Cardiac fibroblast (primary cell): ENCODE measurements around the gene CASP9.

Experiments
- DNase-seq, 2 donors: peaks; one replicate each; pipeline versions ENCODE4 v3.0.0 to v3.0.0-alpha.2; 2010; ENCODE audit warnings: low read depth in 2 of 2
- H3K4me3 ChIP-seq, 2 donors: replicated peaks in 1 of 2; 1 replicate in 1 of 2; 2 replicates in 1 of 2; pipeline ENCODE4 v1.5.1; 2011; ENCODE audit warnings: low read depth in 2 of 2, low read length in 2 of 2, mild to moderate bottlenecking in 2 of 2, moderate library complexity in 1 of 2
- TF ChIP-seq, protein P1 (sequence below): IDR thresholded peaks from one replicate; pipeline ENCODE4 v1.5.1; 2011; ENCODE audit warnings: low read depth, mild to moderate bottlenecking, low read length, inconsistent platforms

Gene CASP9

DNA sequence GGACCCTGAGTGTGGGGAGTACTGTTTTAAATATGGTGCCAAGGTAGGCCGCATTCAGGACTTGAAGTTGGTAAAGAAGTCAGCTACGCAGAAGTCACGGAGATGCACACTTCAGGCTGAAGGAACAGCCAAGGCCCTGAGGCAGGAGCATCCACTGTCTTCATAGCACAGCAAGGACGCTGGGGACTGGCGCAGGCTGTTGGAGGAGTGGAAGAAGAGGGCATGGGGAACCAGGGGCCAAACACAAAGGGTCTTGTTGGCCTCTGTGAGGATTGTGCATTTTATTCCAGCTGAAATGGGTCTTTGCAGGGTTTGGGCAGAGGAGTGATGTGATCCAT is 19.2 kb upstream of the CASP9 start:
- TF ChIP-seq, protein P1, sequence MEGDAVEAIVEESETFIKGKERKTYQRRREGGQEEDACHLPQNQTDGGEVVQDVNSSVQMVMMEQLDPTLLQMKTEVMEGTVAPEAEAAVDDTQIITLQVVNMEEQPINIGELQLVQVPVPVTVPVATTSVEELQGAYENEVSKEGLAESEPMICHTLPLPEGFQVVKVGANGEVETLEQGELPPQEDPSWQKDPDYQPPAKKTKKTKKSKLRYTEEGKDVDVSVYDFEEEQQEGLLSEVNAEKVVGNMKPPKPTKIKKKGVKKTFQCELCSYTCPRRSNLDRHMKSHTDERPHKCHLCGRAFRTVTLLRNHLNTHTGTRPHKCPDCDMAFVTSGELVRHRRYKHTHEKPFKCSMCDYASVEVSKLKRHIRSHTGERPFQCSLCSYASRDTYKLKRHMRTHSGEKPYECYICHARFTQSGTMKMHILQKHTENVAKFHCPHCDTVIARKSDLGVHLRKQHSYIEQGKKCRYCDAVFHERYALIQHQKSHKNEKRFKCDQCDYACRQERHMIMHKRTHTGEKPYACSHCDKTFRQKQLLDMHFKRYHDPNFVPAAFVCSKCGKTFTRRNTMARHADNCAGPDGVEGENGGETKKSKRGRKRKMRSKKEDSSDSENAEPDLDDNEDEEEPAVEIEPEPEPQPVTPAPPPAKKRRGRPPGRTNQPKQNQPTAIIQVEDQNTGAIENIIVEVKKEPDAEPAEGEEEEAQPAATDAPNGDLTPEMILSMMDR = no peak
- H3K4me3 ChIP-seq = no peak overlapping the region
- no peak for DNase-seq

DNA sequence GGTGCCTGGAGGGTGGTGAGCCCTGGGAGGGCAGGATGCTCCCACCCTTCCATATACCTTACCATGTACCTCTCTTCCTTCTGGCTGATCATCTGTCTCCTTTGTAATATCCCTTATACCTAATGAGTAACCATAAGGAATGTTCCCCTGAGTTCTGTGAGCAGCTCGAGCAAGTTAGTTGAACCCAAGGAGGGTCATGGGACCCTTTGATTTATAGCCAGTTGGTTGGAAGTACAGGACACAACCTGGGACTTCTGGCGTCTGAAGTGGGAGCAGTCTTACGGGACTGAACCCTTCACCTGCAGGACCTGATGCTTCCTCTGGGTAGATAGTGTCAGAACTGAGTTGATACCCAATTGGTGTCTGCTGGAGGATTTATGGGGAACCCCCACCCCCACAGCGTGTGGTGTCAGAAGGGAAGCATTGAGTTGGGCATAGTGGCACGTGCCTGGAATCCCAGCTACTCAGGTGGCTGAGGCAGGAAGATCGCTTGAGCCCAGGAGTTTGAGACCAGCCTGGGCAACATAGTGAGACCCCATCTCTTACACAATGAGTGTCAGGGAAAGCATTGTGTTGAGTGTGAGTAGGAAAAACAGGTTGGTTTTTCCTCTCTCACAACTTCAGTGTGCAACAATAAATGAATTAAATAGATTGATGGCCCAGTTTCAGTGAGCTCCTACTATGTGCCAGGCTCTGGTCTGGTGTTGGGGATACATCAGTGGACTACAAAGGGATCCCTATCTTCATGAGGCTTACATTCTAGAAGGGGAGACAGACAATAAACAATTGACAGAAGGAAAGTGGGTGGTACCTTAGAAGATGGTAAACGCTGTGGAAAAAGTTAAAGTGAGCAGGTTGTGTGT is 18.6 kb upstream of the CASP9 start:
- DNase-seq = no peak
- H3K4me3 ChIP-seq = no peak overlapping the region
- TF ChIP-seq, protein P1 = no peak

DNA sequence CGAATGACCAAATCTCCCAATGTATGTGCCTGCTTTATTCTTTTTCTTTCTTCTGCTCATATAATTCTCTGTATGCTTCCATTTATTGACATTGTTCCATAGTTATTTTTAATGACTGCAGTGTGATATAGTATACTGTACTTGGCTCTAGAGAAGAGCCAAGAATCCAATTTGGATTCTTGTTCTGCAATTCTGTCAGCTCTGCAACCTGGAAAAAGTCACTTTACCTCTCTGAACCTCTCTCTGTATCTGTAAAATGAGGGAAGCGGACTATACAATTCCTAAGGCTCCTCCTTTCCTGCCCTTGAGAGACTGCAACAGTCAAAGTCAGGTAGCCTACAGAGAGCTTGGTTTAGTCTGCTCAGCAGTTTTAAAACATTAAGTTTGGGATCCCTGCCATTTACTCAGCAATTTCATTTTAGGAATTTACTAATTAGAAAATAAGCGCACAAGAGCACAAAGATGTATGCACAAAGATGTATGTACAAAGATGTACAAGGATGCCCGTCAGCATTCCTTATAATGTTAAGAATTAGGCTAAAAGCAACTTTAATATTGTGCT is 17.3 kb upstream of the CASP9 start:
- DNase-seq = no peak
- H3K4me3 ChIP-seq = no peak overlapping the region
- TF ChIP-seq, protein P1 = no peak

DNA sequence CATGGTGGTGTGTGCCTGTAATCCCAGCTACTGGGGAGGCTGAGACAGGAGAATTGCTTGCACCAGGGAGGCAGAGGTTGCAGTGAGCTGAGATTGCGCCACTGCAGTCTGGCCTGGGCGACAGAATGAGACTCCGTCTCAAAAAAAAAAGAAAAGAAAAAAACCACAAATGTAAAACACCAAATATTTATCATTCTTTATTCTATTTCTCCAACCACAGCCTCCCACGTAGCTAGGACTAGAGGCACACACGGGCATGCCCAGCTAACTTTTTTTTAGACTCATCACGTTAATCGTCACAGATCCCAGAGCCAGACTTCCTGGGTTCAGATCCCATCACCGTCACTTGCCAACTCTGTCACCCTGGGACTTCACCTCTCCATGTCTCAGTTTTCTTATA is 16.2 kb upstream of the CASP9 start:
- TF ChIP-seq, protein P1 = no peak
- peak; percentile 28 to 32 for DNase-seq

DNA sequence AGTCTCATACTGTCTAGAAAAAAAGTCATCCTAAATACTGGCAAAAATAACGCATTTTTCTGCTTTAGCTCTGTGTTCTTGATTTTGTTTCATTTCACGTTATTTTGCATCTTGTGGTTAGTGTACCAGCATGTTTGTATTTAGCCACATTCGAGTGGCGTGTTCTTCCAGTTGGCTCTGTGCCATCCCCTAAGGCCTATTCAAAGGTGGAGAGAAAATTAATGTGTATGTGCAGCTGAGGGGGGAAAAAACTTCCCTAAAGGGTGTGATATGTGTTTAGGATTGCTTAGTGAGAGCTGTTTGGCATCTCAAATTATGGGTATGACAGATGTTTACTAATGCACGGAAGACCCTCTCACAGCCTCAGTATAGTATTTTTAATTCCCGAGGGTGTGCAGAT is 14.8 kb upstream of the CASP9 start:
- no peak for DNase-seq
- TF ChIP-seq, protein P1 = no peak
- no peak overlapping the region for H3K4me3 ChIP-seq

More for the DNA sequence above, 16.2 kb upstream of the CASP9 start:
- H3K4me3 ChIP-seq = no peak overlapping the region

DNA sequence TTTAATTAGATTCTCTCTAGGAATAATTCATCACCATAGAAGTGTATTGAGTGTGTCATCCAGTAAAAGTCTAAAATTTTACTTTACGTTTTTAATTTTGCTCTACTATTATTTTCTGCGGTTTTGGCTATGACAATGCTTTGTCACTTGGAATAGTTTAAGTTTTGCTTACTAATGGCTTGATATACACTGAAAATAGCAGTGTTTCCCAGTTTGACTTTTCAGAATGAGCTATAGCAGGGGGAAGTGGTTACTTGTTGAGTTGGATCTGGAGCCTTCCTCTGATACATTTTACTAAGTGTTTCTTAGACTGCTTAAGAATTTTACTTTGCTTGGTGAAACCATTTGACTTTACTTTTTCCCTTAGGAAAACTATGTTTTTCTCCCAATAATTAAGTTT is 7.7 kb upstream of the CASP9 start:
- no peak for DNase-seq
- TF ChIP-seq, protein P1 = no peak

More for the DNA sequence above, 7.7 kb upstream of the CASP9 start:
- no peak overlapping the region for H3K4me3 ChIP-seq
